Hematopoietic multipotent progenitor cell treated with erythropoietin and hydrocortisone succinate and interleukin-3 and kit ligand, for 15 days (in vitro differentiated cells): ENCODE data around the gene STAMBP.
"Not testable (repeated sequence)": the region's sequence is repeated elsewhere in the genome, so short reads cannot be mapped to it uniquely, and the experiment has no call there.

Source experiments
- DNase-seq: peaks from one replicate; pipeline ENCODE4 v3.0.0-alpha.2; 2015; ENCODE audit warnings: low spot score

The STAMBP gene

GRCh38 chr2:73887596-73888353 is 59.0 kb downstream of the STAMBP start:
- DNase-seq, result not testable (repeated sequence)

- DNase-seq, result no peak
Observed at GRCh38 chr2:73888388-73888787, 59.6 kb downstream of the STAMBP start.

- no peak for DNase-seq
Observed at GRCh38 chr2:73889206-73889605, 60.4 kb downstream of the STAMBP start.

GRCh38 chr2:73890301-73891092 is 61.7 kb downstream of the STAMBP start:
- no peak for DNase-seq

GRCh38 chr2:73891276-73891901 is 62.6 kb downstream of the STAMBP start:
- no peak for DNase-seq

- DNase-seq, result no peak
Observed at GRCh38 chr2:73892631-73893329, 64.0 kb downstream of the STAMBP start, which contains the start of gene ACTG2. Gene ACTG2, plus strand, starts transcription at chr2:73893008. Its CDS starts 8,304 bp downstream, at chr2:73901312.

GRCh38 chr2:73893764-73894474 is 65.2 kb downstream of the STAMBP start:
- no peak for DNase-seq

- DNase-seq, result no peak
Observed at GRCh38 chr2:73894475-73894850, 65.7 kb downstream of the STAMBP start.

GRCh38 chr2:73894877-73895276 is 66.1 kb downstream of the STAMBP start:
- no peak for DNase-seq

GRCh38 chr2:73895473-73895872 is 66.7 kb downstream of the STAMBP start:
- no peak for DNase-seq

GRCh38 chr2:73896362-73897239 is 67.8 kb downstream of the STAMBP start:
- DNase-seq, result no peak

GRCh38 chr2:73897240-73897583 is 68.5 kb downstream of the STAMBP start:
- no peak for DNase-seq

GRCh38 chr2:73897934-73898333 is 69.2 kb downstream of the STAMBP start:
- DNase-seq, result no peak

- no peak for DNase-seq
Observed at GRCh38 chr2:73899801-73900336, 71.1 kb downstream of the STAMBP start.

- no peak for DNase-seq
Observed at GRCh38 chr2:73901143-73901542, 72.4 kb downstream of the STAMBP start.

GRCh38 chr2:73902284-73902683 is 73.5 kb downstream of the STAMBP start:
- DNase-seq, result no peak

GRCh38 chr2:73903313-73903712 is 74.6 kb downstream of the STAMBP start:
- no peak for DNase-seq

GRCh38 chr2:73903949-73904613 is 75.3 kb downstream of the STAMBP start:
- not testable (repeated sequence) for DNase-seq

GRCh38 chr2:73904952-73905351 is 76.2 kb downstream of the STAMBP start:
- DNase-seq, result no peak
